HEK293 (cell line): ENCODE measurements around the gene KRTAP10-4.
"Not testable (repeated sequence)": the region's sequence is repeated elsewhere in the genome, so short reads cannot be mapped to it uniquely, and the experiment has no call there.

Source experiments
- CTCF ChIA-PET: fragments of 350-600 bp; formaldehyde crosslinking; extraction: SDS; loops from one replicate; lab custom pipeline; 2021; ENCODE audit warnings: antibody characterized with exemption; lab: Yijun Ruan, JAX
- POLR2A ChIA-PET: fragments of 300-600 bp; formaldehyde crosslinking; extraction: SDS; loops from one replicate; lab custom pipeline; 2020; ENCODE audit warnings: antibody characterized with exemption, inconsistent platforms; lab: Yijun Ruan, JAX
- H3K27ac ChIP-seq: fragments of 200-500 bp; sonication (Bioruptor generic); 2 replicates; pipeline ENCODE4 v1.5.1; 2014; ENCODE audit warnings: low read depth, low read length, control low read depth, inconsistent platforms; ENCODE audit errors: extremely low read depth
- H3K36me3 ChIP-seq, 2 experiments: fragments of 200-500 bp in 1 of 2; sonication (Bioruptor generic) in 1 of 2; 1 replicate in 1 of 2; 2 replicates in 1 of 2; pipeline ENCODE4 v1.5.1; 2014 to 2017; ENCODE audit warnings: inconsistent platforms in 2 of 2, low read length in 2 of 2; ENCODE audit not compliant: control insufficient read depth in 2 of 2, insufficient read depth in 1 of 2
- H3K4me1 ChIP-seq: fragments of 200-500 bp; sonication (Bioruptor generic); 2 replicates; pipeline ENCODE4 v1.5.1; 2014; ENCODE audit warnings: mild to moderate bottlenecking, low read length, inconsistent platforms; ENCODE audit not compliant: control insufficient read depth, insufficient read depth
- H3K4me3 ChIP-seq: 2 replicates; pipeline ENCODE4 v1.5.1; 2011; ENCODE audit warnings: low read depth, mild to moderate bottlenecking, control low read depth, low read length, moderate library complexity
- H3K9me3 ChIP-seq: fragments of 200-500 bp; sonication (Bioruptor generic); 2 replicates; pipeline ENCODE4 v1.5.1; 2014; ENCODE audit warnings: low read depth, low read length, inconsistent platforms; ENCODE audit not compliant: control insufficient read depth, insufficient read depth
- SETDB1 ChIP-seq: IDR thresholded peaks from one replicate; pipeline ENCODE4 v1.6.1; 2017; ENCODE audit warnings: mild to moderate bottlenecking, low read length, moderate library complexity, mixed read lengths; ENCODE audit not compliant: insufficient read length
- ZBTB20 ChIP-seq: fragments of 450-650 bp; formaldehyde crosslinking; IDR thresholded peaks from 2 replicates; pipeline ENCODE4 v1.5.1; 2016; ENCODE audit warnings: missing biosample characterization, missing genetic modification characterization
- ZNF146 ChIP-seq: fragments of 450-650 bp; formaldehyde crosslinking; IDR thresholded peaks from 2 replicates; pipeline ENCODE4 v1.5.1; 2016; ENCODE audit warnings: missing biosample characterization, missing genetic modification characterization
- ZNF214 ChIP-seq: fragments of 450-650 bp; formaldehyde crosslinking; IDR thresholded peaks from 2 replicates; pipeline ENCODE4 v1.5.1; 2017; ENCODE audit warnings: missing biosample characterization, mild to moderate bottlenecking, missing genetic modification characterization, borderline replicate concordance
- ZNF350 ChIP-seq: fragments of 450-650 bp; formaldehyde crosslinking; IDR thresholded peaks from 2 replicates; pipeline ENCODE4 v1.5.0; 2017; ENCODE audit warnings: missing biosample characterization, mild to moderate bottlenecking, missing genetic modification characterization
- ZNF433 ChIP-seq: fragments of 450-650 bp; formaldehyde crosslinking; IDR thresholded peaks from 2 replicates; pipeline ENCODE4 v1.5.1; 2016; ENCODE audit warnings: missing biosample characterization, missing genetic modification characterization, low read depth
- ZNF585B ChIP-seq: fragments of 450-650 bp; formaldehyde crosslinking; IDR thresholded peaks from 2 replicates; pipeline ENCODE4 v1.5.1; 2016; ENCODE audit warnings: missing biosample characterization, missing genetic modification characterization
- ZNF624 ChIP-seq: fragments of 450-650 bp; formaldehyde crosslinking; IDR thresholded peaks from 2 replicates; pipeline ENCODE4 v1.5.1; 2017; ENCODE audit warnings: missing biosample characterization, missing genetic modification characterization
- ZNF629 ChIP-seq: fragments of 450-650 bp; formaldehyde crosslinking; IDR thresholded peaks from 2 replicates; pipeline ENCODE4 v1.5.1; 2017; ENCODE audit warnings: missing biosample characterization, missing genetic modification characterization
- ZNF707 ChIP-seq: fragments of 450-650 bp; formaldehyde crosslinking; IDR thresholded peaks from 2 replicates; pipeline ENCODE4 v1.5.1; 2016; ENCODE audit warnings: missing biosample characterization, missing genetic modification characterization
- TF ChIP-seq, protein P1 (sequence below): fragments of 450-650 bp; formaldehyde crosslinking; IDR thresholded peaks from 2 replicates; pipeline ENCODE4 v1.5.1; 2017; ENCODE audit warnings: missing biosample characterization, missing genetic modification characterization
- TF ChIP-seq, protein P2 (sequence below): IDR thresholded peaks from 2 replicates; pipeline ENCODE4 v1.6.1; 2011; ENCODE audit warnings: mild to moderate bottlenecking, low read depth, low read length, borderline replicate concordance
- TF ChIP-seq, protein P3 (sequence below): fragments of 450-650 bp; formaldehyde crosslinking; IDR thresholded peaks from 2 replicates; pipeline ENCODE4 v1.5.1; 2016; ENCODE audit warnings: missing biosample characterization, missing genetic modification characterization

Gene KRTAP10-4

DNA sequence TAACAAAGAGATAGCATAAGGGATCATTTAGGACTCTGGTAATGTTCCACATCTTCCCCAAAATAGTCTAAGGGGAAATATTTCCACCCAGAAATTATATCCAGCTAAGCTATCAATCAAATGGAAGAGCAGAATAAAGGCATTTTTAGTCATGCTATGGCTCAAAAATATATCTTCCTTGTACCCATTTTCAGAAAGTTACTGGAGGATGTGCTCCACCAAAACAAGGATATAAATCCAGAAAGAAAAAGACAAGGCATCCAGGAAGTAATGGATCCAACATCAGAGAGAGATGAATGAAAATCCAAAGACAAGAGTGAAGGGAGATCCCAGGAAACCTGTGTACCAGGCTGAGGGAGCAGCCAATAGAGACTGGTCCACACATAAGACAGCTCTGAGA lies 35.7 kb downstream of the KRTAP10-4 start:
- ChIA-PET CTCF (interaction anchor here (0.6 kb wide), 1 partner anchor 99 kb away, joined by 5 read pairs; no protein-coding TSS in a partner anchor), POLR2A (no interaction called here)
- Histone ChIP-seq H3K36me3 (no peaks in the 10 kb centered on the region), H3K4me3 (no peak overlapping the region), H3K27ac (no peak overlapping the region), H3K4me1 (no peaks in the 10 kb centered on the region), H3K9me3 (no peaks in the 10 kb centered on the region)
- TF ChIP-seq ZNF214 (no peak), SETDB1 (peak; percentile 66), ZNF624 (peak; percentile 85; the same call in 1 of the 2 replicates), ZBTB20 (no peak), ZNF629 (tag by site-specific recombination) (no peak), ZNF146 (tag by site-specific recombination) (no peak)
- TF ChIP-seq, protein P1, sequence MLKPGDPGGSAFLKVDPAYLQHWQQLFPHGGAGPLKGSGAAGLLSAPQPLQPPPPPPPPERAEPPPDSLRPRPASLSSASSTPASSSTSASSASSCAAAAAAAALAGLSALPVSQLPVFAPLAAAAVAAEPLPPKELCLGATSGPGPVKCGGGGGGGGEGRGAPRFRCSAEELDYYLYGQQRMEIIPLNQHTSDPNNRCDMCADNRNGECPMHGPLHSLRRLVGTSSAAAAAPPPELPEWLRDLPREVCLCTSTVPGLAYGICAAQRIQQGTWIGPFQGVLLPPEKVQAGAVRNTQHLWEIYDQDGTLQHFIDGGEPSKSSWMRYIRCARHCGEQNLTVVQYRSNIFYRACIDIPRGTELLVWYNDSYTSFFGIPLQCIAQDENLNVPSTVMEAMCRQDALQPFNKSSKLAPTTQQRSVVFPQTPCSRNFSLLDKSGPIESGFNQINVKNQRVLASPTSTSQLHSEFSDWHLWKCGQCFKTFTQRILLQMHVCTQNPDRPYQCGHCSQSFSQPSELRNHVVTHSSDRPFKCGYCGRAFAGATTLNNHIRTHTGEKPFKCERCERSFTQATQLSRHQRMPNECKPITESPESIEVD = no peak
- TF ChIP-seq, protein P2, sequence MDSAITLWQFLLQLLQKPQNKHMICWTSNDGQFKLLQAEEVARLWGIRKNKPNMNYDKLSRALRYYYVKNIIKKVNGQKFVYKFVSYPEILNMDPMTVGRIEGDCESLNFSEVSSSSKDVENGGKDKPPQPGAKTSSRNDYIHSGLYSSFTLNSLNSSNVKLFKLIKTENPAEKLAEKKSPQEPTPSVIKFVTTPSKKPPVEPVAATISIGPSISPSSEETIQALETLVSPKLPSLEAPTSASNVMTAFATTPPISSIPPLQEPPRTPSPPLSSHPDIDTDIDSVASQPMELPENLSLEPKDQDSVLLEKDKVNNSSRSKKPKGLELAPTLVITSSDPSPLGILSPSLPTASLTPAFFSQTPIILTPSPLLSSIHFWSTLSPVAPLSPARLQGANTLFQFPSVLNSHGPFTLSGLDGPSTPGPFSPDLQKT = no peak

DNA sequence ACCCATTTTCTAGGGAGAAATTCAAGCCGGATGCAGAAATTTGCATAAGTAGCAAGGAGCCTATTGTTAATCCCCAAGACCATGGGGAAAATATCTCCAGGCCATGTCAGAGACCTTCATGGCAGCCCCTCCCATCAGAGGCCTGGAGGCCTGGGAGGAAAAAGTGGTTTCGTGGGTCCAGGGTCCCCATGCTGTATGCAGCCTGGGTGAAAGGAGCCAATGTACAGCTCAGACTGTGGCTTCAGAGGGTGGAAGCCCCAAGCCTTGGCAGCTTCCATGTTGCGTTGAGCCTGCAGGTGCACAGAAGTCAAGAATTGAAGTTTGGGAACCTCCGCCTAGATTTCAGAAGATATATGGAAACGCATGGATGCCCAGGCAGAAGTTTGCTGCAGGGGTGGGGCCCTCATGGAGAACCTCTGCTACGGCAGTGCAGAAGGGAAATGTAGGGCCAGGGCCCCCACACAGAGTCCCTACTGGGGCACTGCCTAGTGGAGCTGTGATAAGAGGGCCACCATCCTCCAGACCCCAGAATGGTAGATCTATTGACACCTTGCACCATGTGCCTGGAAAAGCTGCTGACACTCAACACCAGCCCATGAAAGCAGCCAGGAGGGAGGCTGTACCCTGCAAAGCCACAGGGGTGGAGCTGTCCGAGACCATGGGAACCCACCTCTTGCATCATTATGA lies 36.8 kb downstream of the KRTAP10-4 start:
- not testable (repeated sequence) for H3K9me3 ChIP-seq, H3K27ac ChIP-seq
- CTCF ChIA-PET = interaction anchor here (0.6 kb wide), 1 partner anchor 139 kb away, joined by 4 read pairs; no protein-coding TSS in a partner anchor

DNA sequence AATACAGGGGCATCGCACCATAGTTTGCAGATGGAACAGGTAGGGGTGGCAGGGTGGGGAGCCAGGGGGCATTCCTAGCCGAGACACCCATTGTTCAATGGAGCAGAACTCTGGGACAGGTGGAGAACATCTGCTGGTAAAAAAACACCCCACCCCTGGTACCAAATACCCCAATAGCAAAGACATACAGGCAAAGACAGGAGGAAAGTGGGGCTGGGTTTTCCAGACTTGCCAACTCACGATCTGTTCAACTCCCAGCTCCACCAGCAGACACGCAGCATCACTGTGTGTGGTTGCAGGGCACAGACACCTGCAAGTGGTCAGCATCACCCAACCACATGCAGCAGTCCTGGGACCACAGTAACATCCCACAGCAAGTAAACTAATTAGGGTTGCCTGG lies 38.0 kb downstream of the KRTAP10-4 start:
- no peaks in the 10 kb centered on the region for H3K9me3 ChIP-seq
- POLR2A ChIA-PET = no interaction called here
- TF ChIP-seq ZNF707 (tag by site-specific recombination) = peak; percentile 94
- TF ChIP-seq, protein P3, sequence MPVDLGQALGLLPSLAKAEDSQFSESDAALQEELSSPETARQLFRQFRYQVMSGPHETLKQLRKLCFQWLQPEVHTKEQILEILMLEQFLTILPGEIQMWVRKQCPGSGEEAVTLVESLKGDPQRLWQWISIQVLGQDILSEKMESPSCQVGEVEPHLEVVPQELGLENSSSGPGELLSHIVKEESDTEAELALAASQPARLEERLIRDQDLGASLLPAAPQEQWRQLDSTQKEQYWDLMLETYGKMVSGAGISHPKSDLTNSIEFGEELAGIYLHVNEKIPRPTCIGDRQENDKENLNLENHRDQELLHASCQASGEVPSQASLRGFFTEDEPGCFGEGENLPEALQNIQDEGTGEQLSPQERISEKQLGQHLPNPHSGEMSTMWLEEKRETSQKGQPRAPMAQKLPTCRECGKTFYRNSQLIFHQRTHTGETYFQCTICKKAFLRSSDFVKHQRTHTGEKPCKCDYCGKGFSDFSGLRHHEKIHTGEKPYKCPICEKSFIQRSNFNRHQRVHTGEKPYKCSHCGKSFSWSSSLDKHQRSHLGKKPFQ = no peak
- TF ChIP-seq, all 188 proteins: peak for 1
- CTCF ChIA-PET = no interaction called here
- Histone ChIP-seq H3K4me3 (no peak overlapping the region), H3K36me3 (no peaks in the 10 kb centered on the region), H3K4me1 (no peaks in the 10 kb centered on the region), H3K27ac (no peak overlapping the region)

More for the DNA sequence above, 36.8 kb downstream of the KRTAP10-4 start:
- H3K36me3 ChIP-seq, POLR2A ChIA-PET, H3K4me3 ChIP-seq, H3K4me1 ChIP-seq: not testable (repeated sequence)
- peak; percentile 68 for TF ChIP-seq ZNF585B

DNA sequence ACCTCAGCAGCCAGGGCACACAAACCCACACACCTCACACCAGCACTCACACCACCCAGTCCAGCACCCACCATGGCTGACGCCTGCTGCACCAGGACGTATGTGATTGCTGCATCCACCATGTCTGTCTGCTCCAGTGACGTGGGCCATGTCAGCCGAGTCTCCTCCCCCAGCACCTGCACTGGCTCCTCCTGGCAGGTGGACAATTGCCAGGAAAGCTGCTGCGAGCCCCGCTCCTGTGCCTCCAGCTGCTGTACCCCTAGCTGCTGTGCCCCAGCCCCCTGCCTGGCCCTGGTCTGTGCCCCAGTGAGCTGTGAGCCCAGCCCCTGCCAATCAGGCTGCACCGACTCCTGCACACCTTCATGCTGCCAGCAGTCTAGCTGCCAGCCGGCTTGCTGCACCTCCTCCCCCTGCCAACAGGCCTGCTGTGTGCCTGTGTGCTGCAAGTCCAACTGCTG lies 38.5 kb downstream of the KRTAP10-4 start, which contains the start of gene KRTAP10-8:
KRTAP10-8 (plus strand) TSS at position 51 of the 458 bp plus-strand sequence; CDS start at position 73, 22 bp downstream.
- no peaks in the 10 kb centered on the region for H3K4me1 ChIP-seq
- TF ChIP-seq ZNF350 (tag by site-specific recombination) (no peak), ZNF433 (tag by site-specific recombination) (no peak)
- TF ChIP-seq, all 188 proteins: peak for 0
- ChIA-PET POLR2A (no interaction called here), CTCF (no interaction called here)
- H3K9me3 ChIP-seq = no peaks in the 10 kb centered on the region
- H3K4me3 ChIP-seq = no peak within 1 kb of the TSS
- H3K36me3 ChIP-seq = no peaks in the 10 kb centered on the region
- H3K27ac ChIP-seq = no peak within 1 kb of the TSS
